GM12878 (cell line): Measurements from ENCODE around the gene ZWILCH. TPM values are rescaled to one million over a fixed set of nuclear protein-coding genes. Genes with fewer than 3 reads are reported as not detected.

Experiments
- BCL11A ChIP-seq: IDR thresholded peaks from 2 replicates; pipeline ENCODE4 v1.6.1; 2011; ENCODE audit warnings: low read depth, low read length
- GABPA ChIP-seq: IDR thresholded peaks from 2 replicates; pipeline ENCODE4 v1.6.1; 2014; ENCODE audit warnings: antibody characterized with exemption, low read depth, mild to moderate bottlenecking, inconsistent platforms
- IKZF2 ChIP-seq, 2 experiments: fragments of 450-650 bp; IDR thresholded peaks; 2 replicates each; pipeline ENCODE4 v1.6.1; 2017; ENCODE audit warnings: mild to moderate bottlenecking in 2 of 2, moderate library complexity in 2 of 2
- JUND ChIP-seq: IDR thresholded peaks from 2 replicates; pipeline ENCODE4 v1.6.1; 2012; ENCODE audit warnings: low read depth, mild to moderate bottlenecking, low read length, improper control_type of control experiment, moderate library complexity
- NFIC ChIP-seq: IDR thresholded peaks from 2 replicates; pipeline ENCODE4 v1.6.1; 2012; ENCODE audit warnings: low read depth, mild to moderate bottlenecking, inconsistent platforms, low read length, moderate library complexity
- NR2F1 ChIP-seq: fragments of 450-650 bp; conservative IDR thresholded peaks from 2 replicates; pipeline ENCODE4 v1.6.1; 2017; ENCODE audit warnings: mild to moderate bottlenecking
- RB1 ChIP-seq: fragments of 450-650 bp; formaldehyde crosslinking; IDR thresholded peaks from 2 replicates; pipeline ENCODE4 v1.6.1; 2017; ENCODE audit warnings: mild to moderate bottlenecking, borderline replicate concordance
- SIX5 ChIP-seq: IDR thresholded peaks from 2 replicates; pipeline ENCODE4 v1.6.1; 2011; ENCODE audit warnings: mild to moderate bottlenecking, low read depth, low read length, moderate library complexity; ENCODE audit not compliant: severe bottlenecking
- SMARCA5 ChIP-seq: fragments of 450-650 bp; IDR thresholded peaks from 2 replicates; pipeline ENCODE4 v1.6.1; 2017; ENCODE audit warnings: mild to moderate bottlenecking
- WRNIP1 ChIP-seq: IDR thresholded peaks from 2 replicates; pipeline ENCODE4 v1.6.1; 2011; ENCODE audit warnings: low read depth, low read length, improper control_type of control experiment, borderline replicate concordance
- ZNF384 ChIP-seq: IDR thresholded peaks from 2 replicates; pipeline ENCODE4 v1.6.1; 2012; ENCODE audit warnings: low read depth, mild to moderate bottlenecking, low read length, improper control_type of control experiment, borderline replicate concordance
- polyA plus RNA-seq, 11 experiments: library from polyadenylated mRNA; depleted of rRNA in 4 of 11; unstranded in 6 of 11; stranded (reverse) in 5 of 11; fragments of >200 nt; fragmentation: Nextera tagmentation in 4 of 11; fragmentation: Illumina TruSeq in 1 of 11; extraction: Ambion mirVana in 4 of 11; extraction: Trizol in 1 of 11; gene quantifications; 1 replicate in 1 of 11; 2 replicates in 10 of 11; pipeline versions ENCODE4 v1.2.1 to v1.2.3, GENCODE V29; 2011 to 2016; ENCODE audit warnings: inconsistent platforms in 2 of 11, missing spikeins in 2 of 11, low read depth in 1 of 11
- total RNA-seq, 4 experiments: library from RNA; depleted of rRNA in 3 of 4; stranded (reverse); fragments of >200 nt in 3 of 4; fragmentation: Illumina TruSeq in 1 of 4; extraction: Trizol in 1 of 4; gene quantifications; 2 replicates each; pipeline versions ENCODE4 v1.2.1 to v1.2.3, GENCODE V29; 2013 to 2021
- TF ChIP-seq, protein P1 (sequence below): fragments of 450-650 bp; IDR thresholded peaks from 2 replicates; pipeline ENCODE4 v1.6.1; 2017; ENCODE audit warnings: mild to moderate bottlenecking, moderate library complexity
- TF ChIP-seq, protein P2 (sequence below): IDR thresholded peaks from 2 replicates; pipeline ENCODE4 v1.6.1; 2012; ENCODE audit warnings: mild to moderate bottlenecking, low read depth, low read length
- TF ChIP-seq, protein P3 (sequence below): fragments of 450-650 bp; IDR thresholded peaks from 2 replicates; pipeline ENCODE4 v1.6.1; 2016; ENCODE audit warnings: mild to moderate bottlenecking, moderate library complexity, borderline replicate concordance
- TF ChIP-seq, protein P4 (sequence below): fragments of 150-350 bp; IDR thresholded peaks from 2 replicates; pipeline ENCODE4 v1.6.1; 2014; ENCODE audit warnings: mild to moderate bottlenecking, low read depth, low read length

The ZWILCH gene
- total and polyA plus RNA-seq, 10 of the 15 experiments (the other 5 are each of a cell fraction or from before 2014, with no cell fraction given): 15.6 to 73.9 (median 32.4) TPM

DNA sequence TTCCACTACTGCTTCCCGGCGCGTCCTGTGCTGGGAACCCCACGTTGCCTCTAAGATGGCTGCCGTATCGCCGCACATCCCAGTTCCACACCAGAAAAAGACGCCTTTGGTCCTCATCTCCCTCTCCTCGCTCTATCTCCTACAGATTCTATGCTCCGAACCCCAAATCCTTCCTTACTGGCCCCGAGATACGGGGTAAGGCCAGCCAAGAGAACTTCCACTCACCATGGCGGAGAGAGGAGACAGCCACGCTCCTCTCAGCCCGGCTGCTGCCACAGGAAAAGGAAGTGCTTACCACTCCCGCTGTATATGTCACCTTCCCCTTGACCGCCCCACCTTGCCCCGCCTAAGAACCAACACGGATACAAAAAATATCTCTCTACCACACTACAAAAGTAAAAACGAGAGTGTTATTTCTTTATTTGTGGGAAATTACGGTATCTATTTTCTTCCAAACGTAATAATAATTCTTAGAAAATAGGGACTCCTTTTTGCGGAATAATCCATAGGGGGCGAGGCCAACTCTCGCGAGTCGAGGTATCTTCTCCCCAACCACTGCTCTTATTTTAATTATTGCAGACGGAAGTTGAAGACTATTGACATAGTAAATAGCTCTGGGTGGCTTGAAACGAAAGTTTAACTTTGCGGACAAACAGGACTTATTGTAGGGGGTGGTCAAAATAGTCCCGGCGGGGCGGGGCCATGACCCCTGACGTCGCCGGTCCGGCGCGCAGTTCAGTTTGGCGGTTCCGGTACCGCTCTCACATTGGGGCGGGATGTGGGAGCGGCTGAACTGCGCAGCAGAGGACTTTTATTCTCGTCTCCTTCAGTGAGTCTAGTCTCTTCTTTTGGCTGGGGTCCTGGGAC is at the start of gene ZWILCH, which contains the start of gene RPL4 (continued):
- no peak for TF ChIP-seq ZNF384
- peak; percentile 85; the same call in 1 of the 2 replicates for TF ChIP-seq SMARCA5
- TF ChIP-seq, protein P1, sequence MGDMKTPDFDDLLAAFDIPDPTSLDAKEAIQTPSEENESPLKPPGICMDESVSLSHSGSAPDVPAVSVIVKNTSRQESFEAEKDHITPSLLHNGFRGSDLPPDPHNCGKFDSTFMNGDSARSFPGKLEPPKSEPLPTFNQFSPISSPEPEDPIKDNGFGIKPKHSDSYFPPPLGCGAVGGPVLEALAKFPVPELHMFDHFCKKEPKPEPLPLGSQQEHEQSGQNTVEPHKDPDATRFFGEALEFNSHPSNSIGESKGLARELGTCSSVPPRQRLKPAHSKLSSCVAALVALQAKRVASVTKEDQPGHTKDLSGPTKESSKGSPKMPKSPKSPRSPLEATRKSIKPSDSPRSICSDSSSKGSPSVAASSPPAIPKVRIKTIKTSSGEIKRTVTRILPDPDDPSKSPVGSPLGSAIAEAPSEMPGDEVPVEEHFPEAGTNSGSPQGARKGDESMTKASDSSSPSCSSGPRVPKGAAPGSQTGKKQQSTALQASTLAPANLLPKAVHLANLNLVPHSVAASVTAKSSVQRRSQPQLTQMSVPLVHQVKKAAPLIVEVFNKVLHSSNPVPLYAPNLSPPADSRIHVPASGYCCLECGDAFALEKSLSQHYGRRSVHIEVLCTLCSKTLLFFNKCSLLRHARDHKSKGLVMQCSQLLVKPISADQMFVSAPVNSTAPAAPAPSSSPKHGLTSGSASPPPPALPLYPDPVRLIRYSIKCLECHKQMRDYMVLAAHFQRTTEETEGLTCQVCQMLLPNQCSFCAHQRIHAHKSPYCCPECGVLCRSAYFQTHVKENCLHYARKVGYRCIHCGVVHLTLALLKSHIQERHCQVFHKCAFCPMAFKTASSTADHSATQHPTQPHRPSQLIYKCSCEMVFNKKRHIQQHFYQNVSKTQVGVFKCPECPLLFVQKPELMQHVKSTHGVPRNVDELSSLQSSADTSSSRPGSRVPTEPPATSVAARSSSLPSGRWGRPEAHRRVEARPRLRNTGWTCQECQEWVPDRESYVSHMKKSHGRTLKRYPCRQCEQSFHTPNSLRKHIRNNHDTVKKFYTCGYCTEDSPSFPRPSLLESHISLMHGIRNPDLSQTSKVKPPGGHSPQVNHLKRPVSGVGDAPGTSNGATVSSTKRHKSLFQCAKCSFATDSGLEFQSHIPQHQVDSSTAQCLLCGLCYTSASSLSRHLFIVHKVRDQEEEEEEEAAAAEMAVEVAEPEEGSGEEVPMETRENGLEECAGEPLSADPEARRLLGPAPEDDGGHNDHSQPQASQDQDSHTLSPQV: no peak
- TF ChIP-seq JUND: no peak
- no peak for TF ChIP-seq BCL11A
- TF ChIP-seq, protein P2, sequence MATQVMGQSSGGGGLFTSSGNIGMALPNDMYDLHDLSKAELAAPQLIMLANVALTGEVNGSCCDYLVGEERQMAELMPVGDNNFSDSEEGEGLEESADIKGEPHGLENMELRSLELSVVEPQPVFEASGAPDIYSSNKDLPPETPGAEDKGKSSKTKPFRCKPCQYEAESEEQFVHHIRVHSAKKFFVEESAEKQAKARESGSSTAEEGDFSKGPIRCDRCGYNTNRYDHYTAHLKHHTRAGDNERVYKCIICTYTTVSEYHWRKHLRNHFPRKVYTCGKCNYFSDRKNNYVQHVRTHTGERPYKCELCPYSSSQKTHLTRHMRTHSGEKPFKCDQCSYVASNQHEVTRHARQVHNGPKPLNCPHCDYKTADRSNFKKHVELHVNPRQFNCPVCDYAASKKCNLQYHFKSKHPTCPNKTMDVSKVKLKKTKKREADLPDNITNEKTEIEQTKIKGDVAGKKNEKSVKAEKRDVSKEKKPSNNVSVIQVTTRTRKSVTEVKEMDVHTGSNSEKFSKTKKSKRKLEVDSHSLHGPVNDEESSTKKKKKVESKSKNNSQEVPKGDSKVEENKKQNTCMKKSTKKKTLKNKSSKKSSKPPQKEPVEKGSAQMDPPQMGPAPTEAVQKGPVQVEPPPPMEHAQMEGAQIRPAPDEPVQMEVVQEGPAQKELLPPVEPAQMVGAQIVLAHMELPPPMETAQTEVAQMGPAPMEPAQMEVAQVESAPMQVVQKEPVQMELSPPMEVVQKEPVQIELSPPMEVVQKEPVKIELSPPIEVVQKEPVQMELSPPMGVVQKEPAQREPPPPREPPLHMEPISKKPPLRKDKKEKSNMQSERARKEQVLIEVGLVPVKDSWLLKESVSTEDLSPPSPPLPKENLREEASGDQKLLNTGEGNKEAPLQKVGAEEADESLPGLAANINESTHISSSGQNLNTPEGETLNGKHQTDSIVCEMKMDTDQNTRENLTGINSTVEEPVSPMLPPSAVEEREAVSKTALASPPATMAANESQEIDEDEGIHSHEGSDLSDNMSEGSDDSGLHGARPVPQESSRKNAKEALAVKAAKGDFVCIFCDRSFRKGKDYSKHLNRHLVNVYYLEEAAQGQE: peak; percentile 55
- TF ChIP-seq GABPA: peak; percentile 97
- TF ChIP-seq, protein P3, sequence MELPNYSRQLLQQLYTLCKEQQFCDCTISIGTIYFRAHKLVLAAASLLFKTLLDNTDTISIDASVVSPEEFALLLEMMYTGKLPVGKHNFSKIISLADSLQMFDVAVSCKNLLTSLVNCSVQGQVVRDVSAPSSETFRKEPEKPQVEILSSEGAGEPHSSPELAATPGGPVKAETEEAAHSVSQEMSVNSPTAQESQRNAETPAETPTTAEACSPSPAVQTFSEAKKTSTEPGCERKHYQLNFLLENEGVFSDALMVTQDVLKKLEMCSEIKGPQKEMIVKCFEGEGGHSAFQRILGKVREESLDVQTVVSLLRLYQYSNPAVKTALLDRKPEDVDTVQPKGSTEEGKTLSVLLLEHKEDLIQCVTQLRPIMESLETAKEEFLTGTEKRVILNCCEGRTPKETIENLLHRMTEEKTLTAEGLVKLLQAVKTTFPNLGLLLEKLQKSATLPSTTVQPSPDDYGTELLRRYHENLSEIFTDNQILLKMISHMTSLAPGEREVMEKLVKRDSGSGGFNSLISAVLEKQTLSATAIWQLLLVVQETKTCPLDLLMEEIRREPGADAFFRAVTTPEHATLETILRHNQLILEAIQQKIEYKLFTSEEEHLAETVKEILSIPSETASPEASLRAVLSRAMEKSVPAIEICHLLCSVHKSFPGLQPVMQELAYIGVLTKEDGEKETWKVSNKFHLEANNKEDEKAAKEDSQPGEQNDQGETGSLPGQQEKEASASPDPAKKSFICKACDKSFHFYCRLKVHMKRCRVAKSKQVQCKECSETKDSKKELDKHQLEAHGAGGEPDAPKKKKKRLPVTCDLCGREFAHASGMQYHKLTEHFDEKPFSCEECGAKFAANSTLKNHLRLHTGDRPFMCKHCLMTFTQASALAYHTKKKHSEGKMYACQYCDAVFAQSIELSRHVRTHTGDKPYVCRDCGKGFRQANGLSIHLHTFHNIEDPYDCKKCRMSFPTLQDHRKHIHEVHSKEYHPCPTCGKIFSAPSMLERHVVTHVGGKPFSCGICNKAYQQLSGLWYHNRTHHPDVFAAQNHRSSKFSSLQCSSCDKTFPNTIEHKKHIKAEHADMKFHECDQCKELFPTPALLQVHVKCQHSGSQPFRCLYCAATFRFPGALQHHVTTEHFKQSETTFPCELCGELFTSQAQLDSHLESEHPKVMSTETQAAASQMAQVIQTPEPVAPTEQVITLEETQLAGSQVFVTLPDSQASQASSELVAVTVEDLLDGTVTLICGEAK: peak; percentile 99
- TF ChIP-seq NFIC: 0 out of 2 replicates have a peak, but pooled peaks have one; percentile 55
- TF ChIP-seq IKZF2 (IDR thresholded peaks at IDR 0.05): peak in 1 of 2 experiments; percentile 35; a peak in 2 of 4 replicates
- TF ChIP-seq WRNIP1: 0 out of 2 replicates have a peak, but pooled peaks have one; percentile 91
- peak; percentile 75; the same call in 1 of the 2 replicates for TF ChIP-seq NR2F1
- TF ChIP-seq SIX5: no peak
- TF ChIP-seq RB1: peak; percentile 45; the same call in 1 of the 2 replicates
- TF ChIP-seq, protein P4, sequence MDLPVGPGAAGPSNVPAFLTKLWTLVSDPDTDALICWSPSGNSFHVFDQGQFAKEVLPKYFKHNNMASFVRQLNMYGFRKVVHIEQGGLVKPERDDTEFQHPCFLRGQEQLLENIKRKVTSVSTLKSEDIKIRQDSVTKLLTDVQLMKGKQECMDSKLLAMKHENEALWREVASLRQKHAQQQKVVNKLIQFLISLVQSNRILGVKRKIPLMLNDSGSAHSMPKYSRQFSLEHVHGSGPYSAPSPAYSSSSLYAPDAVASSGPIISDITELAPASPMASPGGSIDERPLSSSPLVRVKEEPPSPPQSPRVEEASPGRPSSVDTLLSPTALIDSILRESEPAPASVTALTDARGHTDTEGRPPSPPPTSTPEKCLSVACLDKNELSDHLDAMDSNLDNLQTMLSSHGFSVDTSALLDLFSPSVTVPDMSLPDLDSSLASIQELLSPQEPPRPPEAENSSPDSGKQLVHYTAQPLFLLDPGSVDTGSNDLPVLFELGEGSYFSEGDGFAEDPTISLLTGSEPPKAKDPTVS: no peak; the same call in 1 of the 2 replicates
